ENCODE results near the gene RASSF1. TPM values are rescaled to one million over a fixed set of nuclear protein-coding genes. Genes with fewer than 3 reads are reported as not detected.

RASSF1 gene
- total RNA-seq, 1 donor from 2014 or later, result 13.7 TPM

- Mint-ChIP-seq H3K4me3 (no peak overlapping the region), H3K4me1 (peaks cover 27% of the 10 kb centered on the region), H3K36me3 (peaks cover 41% of the 10 kb centered on the region), H3K27me3 (ENCODE audit: insufficient read depth, low read depth) (peaks cover 2% of the 10 kb centered on the region), H3K9me3 (peaks cover 2% of the 10 kb centered on the region), H3K27ac (no peak overlapping the region)
- Histone ChIP-seq H3K4me3 (no peak overlapping the region), H3K4me2 (no peak overlapping the region), H3K9ac (no peak overlapping the region), H3F3A (ENCODE audit: low read depth) (peaks cover 16% of the 10 kb centered on the region), H3K9me3 (ENCODE audit: low read depth) (no peaks in the 10 kb centered on the region), H3K27me3 (no peaks in the 10 kb centered on the region), H4K20me1 (ENCODE audit: low read depth) (peaks cover 36% of the 10 kb centered on the region), H3K27ac (no peak overlapping the region), H3K36me3 (no peaks in the 10 kb centered on the region), H3K4me1 (peaks cover 22% of the 10 kb centered on the region), H3K79me2 (ENCODE audit: low read depth) (peaks cover 37% of the 10 kb centered on the region), H2AFZ (replicated peaks) (no peak overlapping the region)
- TF ChIP-seq EZH2 (IDR thresholded peaks at IDR 0.05), result no peak
- no peak for TF ChIP-seq EZH2phosphoT487 (IDR thresholded peaks at IDR 0.05)
- TF ChIP-seq CTCF (IDR thresholded peaks at IDR 0.05), result no peak
- DNase-seq (ENCODE audit: low spot score), result no peak
Measured at GRCh38 chr3:50317300-50317699, 23.3 kb downstream of the RASSF1 start.

GRCh38 chr3:50316657-50317242 is 23.9 kb downstream of the RASSF1 start:
- Histone ChIP-seq H4K20me1 (ENCODE audit: low read depth) (peaks cover 36% of the 10 kb centered on the region), H3F3A (ENCODE audit: low read depth) (peaks cover 10% of the 10 kb centered on the region), H3K79me2 (ENCODE audit: low read depth) (peaks cover 37% of the 10 kb centered on the region), H3K4me1 (peaks cover 18% of the 10 kb centered on the region), H3K27ac (no peak overlapping the region), H3K9me3 (ENCODE audit: low read depth) (no peaks in the 10 kb centered on the region), H3K9ac (no peak overlapping the region), H3K36me3 (no peaks in the 10 kb centered on the region), H3K27me3 (no peaks in the 10 kb centered on the region), H3K4me2 (no peak overlapping the region), H3K4me3 (no peak overlapping the region), H2AFZ (replicated peaks) (no peak overlapping the region)
- Mint-ChIP-seq H3K27me3 (ENCODE audit: insufficient read depth, low read depth) (peaks cover 2% of the 10 kb centered on the region), H3K4me3 (peak overlapping the region; percentile 0), H3K9me3 (peaks cover 2% of the 10 kb centered on the region), H3K4me1 (peaks cover 26% of the 10 kb centered on the region), H3K36me3 (peaks cover 41% of the 10 kb centered on the region), H3K27ac (no peak overlapping the region)
- no peak for DNase-seq (ENCODE audit: low spot score)
- TF ChIP-seq CTCF (IDR thresholded peaks at IDR 0.05) (no peak), EZH2phosphoT487 (IDR thresholded peaks at IDR 0.05) (no peak), EZH2 (IDR thresholded peaks at IDR 0.05) (no peak)

GRCh38 chr3:50314816-50315215 is 25.8 kb downstream of the RASSF1 start:
- no peak overlapping the region for H3K9ac ChIP-seq
- H3K36me3 Mint-ChIP-seq, result peaks cover 42% of the 10 kb centered on the region
- H3K27me3 Mint-ChIP-seq (ENCODE audit: insufficient read depth, low read depth), result peaks cover 3% of the 10 kb centered on the region
- no peak overlapping the region for H3K4me3 Mint-ChIP-seq
- peaks cover 27% of the 10 kb centered on the region for H3K79me2 ChIP-seq (ENCODE audit: low read depth)
- TF ChIP-seq EZH2phosphoT487 (IDR thresholded peaks at IDR 0.05) (no peak), CTCF (IDR thresholded peaks at IDR 0.05) (no peak), EZH2 (IDR thresholded peaks at IDR 0.05) (no peak)
- DNase-seq (ENCODE audit: low spot score), result no peak
- no peak overlapping the region for H3K4me3 ChIP-seq
- no peak overlapping the region for H3K4me2 ChIP-seq
- no peaks in the 10 kb centered on the region for H3K27me3 ChIP-seq
- peaks cover 12% of the 10 kb centered on the region for H3K4me1 ChIP-seq
- H3K4me1 Mint-ChIP-seq, result peaks cover 17% of the 10 kb centered on the region
- H4K20me1 ChIP-seq (ENCODE audit: low read depth), result peaks cover 26% of the 10 kb centered on the region
- H3K27ac ChIP-seq, result no peak overlapping the region
- H3F3A ChIP-seq (ENCODE audit: low read depth), result peaks cover 2% of the 10 kb centered on the region
- H3K27ac Mint-ChIP-seq, result no peak overlapping the region
- peaks cover 7% of the 10 kb centered on the region for H3K9me3 Mint-ChIP-seq
- H3K36me3 ChIP-seq, result no peaks in the 10 kb centered on the region
- no peak overlapping the region for H2AFZ ChIP-seq (replicated peaks)
- peaks cover under 1% of the 10 kb centered on the region for H3K9me3 ChIP-seq (ENCODE audit: low read depth)
